HFF-Myc (cell line): ENCODE data around the gene BCOR.

Source experiments
- DNase-seq: peaks from one replicate; pipeline ENCODE4 v3.0.0-alpha.2; 2011; ENCODE audit warnings: low read depth; ENCODE audit errors: extremely low read depth
- H3K4me3 ChIP-seq: replicated peaks from 2 replicates; pipeline ENCODE4 v1.5.1; 2011; ENCODE audit warnings: low read depth, mild to moderate bottlenecking, control low read depth, low read length
- TF ChIP-seq, protein P1 (sequence below): IDR thresholded peaks from 2 replicates; pipeline ENCODE4 v1.5.1; 2012; ENCODE audit warnings: mild to moderate bottlenecking, low read depth, low read length, control low read depth; ENCODE audit errors: missing control alignments

BCOR gene

DNA sequence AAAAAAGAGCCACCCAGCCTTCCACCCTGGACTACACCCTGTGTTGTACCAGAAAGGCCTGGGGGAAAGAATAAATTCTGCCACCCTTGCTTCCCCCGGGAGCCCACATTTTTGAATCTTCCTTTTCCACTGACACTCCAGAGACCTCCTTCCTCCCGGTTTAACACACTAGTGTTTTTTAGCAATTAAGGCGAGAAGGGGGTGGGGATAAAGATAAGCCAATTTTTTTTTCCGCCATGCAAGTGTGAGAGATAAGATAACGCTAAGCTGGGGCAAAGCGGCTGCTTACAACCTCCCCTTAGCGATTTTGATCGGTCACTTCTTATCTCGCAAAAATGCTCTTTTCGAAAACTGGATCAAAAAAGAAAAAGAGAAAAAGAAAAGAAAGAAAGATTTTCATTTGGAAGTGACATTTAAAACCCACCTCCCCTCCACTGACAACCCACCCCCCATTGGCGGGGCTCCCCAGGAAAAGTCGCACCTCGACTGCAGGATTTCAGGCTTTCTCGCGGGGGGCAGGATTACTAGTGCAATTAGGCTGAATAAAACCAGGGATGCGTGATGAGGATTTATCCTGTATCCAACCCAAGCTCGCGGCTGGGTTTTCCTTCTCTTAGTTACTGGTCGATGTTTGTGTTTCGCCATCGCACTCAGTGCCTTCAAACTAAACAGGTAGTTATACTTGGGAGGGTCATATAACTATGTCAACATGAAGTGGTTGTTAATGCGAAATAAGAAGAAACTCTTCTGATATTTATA lies 6.0 kb upstream of the BCOR start:
- DNase-seq: no peak
- TF ChIP-seq, protein P1, sequence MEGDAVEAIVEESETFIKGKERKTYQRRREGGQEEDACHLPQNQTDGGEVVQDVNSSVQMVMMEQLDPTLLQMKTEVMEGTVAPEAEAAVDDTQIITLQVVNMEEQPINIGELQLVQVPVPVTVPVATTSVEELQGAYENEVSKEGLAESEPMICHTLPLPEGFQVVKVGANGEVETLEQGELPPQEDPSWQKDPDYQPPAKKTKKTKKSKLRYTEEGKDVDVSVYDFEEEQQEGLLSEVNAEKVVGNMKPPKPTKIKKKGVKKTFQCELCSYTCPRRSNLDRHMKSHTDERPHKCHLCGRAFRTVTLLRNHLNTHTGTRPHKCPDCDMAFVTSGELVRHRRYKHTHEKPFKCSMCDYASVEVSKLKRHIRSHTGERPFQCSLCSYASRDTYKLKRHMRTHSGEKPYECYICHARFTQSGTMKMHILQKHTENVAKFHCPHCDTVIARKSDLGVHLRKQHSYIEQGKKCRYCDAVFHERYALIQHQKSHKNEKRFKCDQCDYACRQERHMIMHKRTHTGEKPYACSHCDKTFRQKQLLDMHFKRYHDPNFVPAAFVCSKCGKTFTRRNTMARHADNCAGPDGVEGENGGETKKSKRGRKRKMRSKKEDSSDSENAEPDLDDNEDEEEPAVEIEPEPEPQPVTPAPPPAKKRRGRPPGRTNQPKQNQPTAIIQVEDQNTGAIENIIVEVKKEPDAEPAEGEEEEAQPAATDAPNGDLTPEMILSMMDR: no peak

GRCh38 chrX:40102393-40103381 lies 4.9 kb upstream of the BCOR start:
- no peak for DNase-seq
- TF ChIP-seq, protein P1: no peak
- no peak overlapping the region for H3K4me3 ChIP-seq

More for the DNA sequence above, 6.0 kb upstream of the BCOR start:
- no peak overlapping the region for H3K4me3 ChIP-seq

- no peak overlapping the region for H3K4me3 ChIP-seq
- TF ChIP-seq, protein P1: no peak
- no peak for DNase-seq
These were observed 3.7 kb upstream of the BCOR start for GRCh38 chrX:40101430-40101802.

- TF ChIP-seq, protein P1: no peak
- H3K4me3 ChIP-seq: no peak overlapping the region
- no peak for DNase-seq
These were observed 3.0 kb upstream of the BCOR start for GRCh38 chrX:40100537-40101429.

- DNase-seq: no peak
- H3K4me3 ChIP-seq: no peak overlapping the region
- TF ChIP-seq, protein P1: no peak
These were observed 2.4 kb upstream of the BCOR start for GRCh38 chrX:40100141-40100536.
